ENCODE measurements around the gene PIK3CB.

- TF ChIP-seq POLR2A (IDR thresholded peaks at IDR 0.05) = no peak
- TF ChIP-seq, protein P1, sequence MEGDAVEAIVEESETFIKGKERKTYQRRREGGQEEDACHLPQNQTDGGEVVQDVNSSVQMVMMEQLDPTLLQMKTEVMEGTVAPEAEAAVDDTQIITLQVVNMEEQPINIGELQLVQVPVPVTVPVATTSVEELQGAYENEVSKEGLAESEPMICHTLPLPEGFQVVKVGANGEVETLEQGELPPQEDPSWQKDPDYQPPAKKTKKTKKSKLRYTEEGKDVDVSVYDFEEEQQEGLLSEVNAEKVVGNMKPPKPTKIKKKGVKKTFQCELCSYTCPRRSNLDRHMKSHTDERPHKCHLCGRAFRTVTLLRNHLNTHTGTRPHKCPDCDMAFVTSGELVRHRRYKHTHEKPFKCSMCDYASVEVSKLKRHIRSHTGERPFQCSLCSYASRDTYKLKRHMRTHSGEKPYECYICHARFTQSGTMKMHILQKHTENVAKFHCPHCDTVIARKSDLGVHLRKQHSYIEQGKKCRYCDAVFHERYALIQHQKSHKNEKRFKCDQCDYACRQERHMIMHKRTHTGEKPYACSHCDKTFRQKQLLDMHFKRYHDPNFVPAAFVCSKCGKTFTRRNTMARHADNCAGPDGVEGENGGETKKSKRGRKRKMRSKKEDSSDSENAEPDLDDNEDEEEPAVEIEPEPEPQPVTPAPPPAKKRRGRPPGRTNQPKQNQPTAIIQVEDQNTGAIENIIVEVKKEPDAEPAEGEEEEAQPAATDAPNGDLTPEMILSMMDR (IDR thresholded peaks at IDR 0.05) = no peak
Measured at GRCh38 chr3:138705675-138706074, 129.1 kb downstream of the PIK3CB start.

All from prostate gland (tissue), 2 donors.